Mesendoderm (in vitro differentiated cells): ENCODE measurements around the gene SESN2.

Experiments used
- DNase-seq: peaks from one replicate; pipeline ENCODE4 v3.0.0; 2013
- H2AK5ac ChIP-seq: 2 replicates; pipeline ENCODE4 v1.6.1; 2013; ENCODE audit warnings: low read length, inconsistent platforms
- H2BK120ac ChIP-seq: 2 replicates; pipeline ENCODE4 v1.6.1; 2013; ENCODE audit warnings: low read depth, mild to moderate bottlenecking, low read length, moderate library complexity, mixed read lengths
- H2BK15ac ChIP-seq: replicated peaks from 2 replicates; pipeline ENCODE4 v1.6.1; 2013; ENCODE audit warnings: low read depth, mild to moderate bottlenecking, moderate library complexity
- H2BK5ac ChIP-seq: 2 replicates; pipeline ENCODE4 v1.6.1; 2013; ENCODE audit warnings: low read length, inconsistent platforms
- H3K18ac ChIP-seq: 2 replicates; pipeline ENCODE4 v1.6.1; 2013; ENCODE audit warnings: mild to moderate bottlenecking, low read length, mixed read lengths
- H3K23ac ChIP-seq: one replicate; pipeline ENCODE4 v1.6.1; 2013; ENCODE audit warnings: low read length
- H3K27ac ChIP-seq: 2 replicates; pipeline ENCODE4 v1.5.1; 2013; ENCODE audit warnings: low read depth, mild to moderate bottlenecking, inconsistent platforms, low read length, moderate library complexity
- H3K27me3 ChIP-seq: 2 replicates; pipeline ENCODE4 v1.6.1; 2013; ENCODE audit warnings: low read length, control low read depth, mild to moderate bottlenecking, inconsistent platforms; ENCODE audit not compliant: insufficient read depth, poor library complexity
- H3K36me3 ChIP-seq: 2 replicates; pipeline ENCODE4 v1.6.1; 2013; ENCODE audit warnings: low read length, inconsistent platforms; ENCODE audit not compliant: control insufficient read depth, insufficient read depth
- H3K4ac ChIP-seq: one replicate; pipeline ENCODE4 v1.6.1; 2013; ENCODE audit warnings: low read depth, mild to moderate bottlenecking, low read length, moderate library complexity
- H3K4me1 ChIP-seq: 2 replicates; pipeline ENCODE4 v1.6.1; 2013; ENCODE audit warnings: low read depth, low read length, inconsistent platforms; ENCODE audit not compliant: control insufficient read depth
- H3K4me2 ChIP-seq: 2 replicates; pipeline ENCODE4 v1.6.1; 2013; ENCODE audit warnings: low read length
- H3K4me3 ChIP-seq: 2 replicates; pipeline ENCODE4 v1.5.1; 2013; ENCODE audit warnings: mild to moderate bottlenecking, low read length
- H3K56ac ChIP-seq: one replicate; pipeline ENCODE4 v1.6.1; 2013; ENCODE audit warnings: low read length
- H3K79me1 ChIP-seq: 2 replicates; pipeline ENCODE4 v1.6.1; 2013; ENCODE audit warnings: low read length, inconsistent platforms
- H3K79me2 ChIP-seq: 2 replicates; pipeline ENCODE4 v1.6.1; 2013; ENCODE audit warnings: mild to moderate bottlenecking, low read length; ENCODE audit not compliant: control insufficient read depth, insufficient read depth
- H3K9ac ChIP-seq: 2 replicates; pipeline ENCODE4 v1.6.1; 2013; ENCODE audit warnings: low read length, inconsistent platforms
- H4K5ac ChIP-seq: one replicate; pipeline ENCODE4 v1.6.1; 2013; ENCODE audit warnings: low read length
- H4K8ac ChIP-seq: one replicate; pipeline ENCODE4 v1.6.1; 2013; ENCODE audit warnings: low read depth, mild to moderate bottlenecking, control low read depth, low read length, moderate library complexity
- WGBS: extraction: QIAGEN DNeasy Blood & Tissue Kit; methylation state at CpG from one replicate; pipeline ENCODE4 v1.1.7; 2013; ENCODE audit warnings: low lambda C conversion rate, missing lambda C conversion rate; ENCODE audit not compliant: insufficient coverage; ENCODE audit errors: extremely low coverage; 5-methylcytosine and 5-hydroxymethylcytosine counted together

SESN2 gene

GRCh38 chr1:28257736-28258135 lies 1.6 kb upstream of the SESN2 start:
- H2BK120ac ChIP-seq = no peak overlapping the region
- H2BK5ac ChIP-seq = no peak overlapping the region
- H3K4me3 ChIP-seq = no peak overlapping the region
- H4K5ac ChIP-seq = no peak overlapping the region
- no peak overlapping the region for H3K27ac ChIP-seq
- H3K4ac ChIP-seq = no peak overlapping the region
- H3K4me1 ChIP-seq = peaks cover 7% of the 10 kb centered on the region
- H2BK15ac ChIP-seq = no peak overlapping the region
- no CpG with 5 or more reads among the region's 4 CpGs for WGBS
- H3K9ac ChIP-seq = no peak overlapping the region
- H3K18ac ChIP-seq = no peak overlapping the region
- DNase-seq = no peak
- H2AK5ac ChIP-seq = no peak overlapping the region
- H3K56ac ChIP-seq = no peak overlapping the region
- no peaks in the 10 kb centered on the region for H3K36me3 ChIP-seq
- H4K8ac ChIP-seq = no peak overlapping the region
- H3K79me2 ChIP-seq = peaks cover 23% of the 10 kb centered on the region
- no peak overlapping the region for H3K4me2 ChIP-seq
- peaks cover 10% of the 10 kb centered on the region for H3K79me1 ChIP-seq
- no peak overlapping the region for H3K23ac ChIP-seq
- H3K27me3 ChIP-seq = no peaks in the 10 kb centered on the region

- no CpG with 5 or more reads among the region's 12 CpGs for WGBS
- Histone ChIP-seq H3K27me3 (no peaks in the 10 kb centered on the region), H3K23ac (peak overlapping the region; percentile 45), H3K4ac (no peak overlapping the region), H3K79me1 (peaks cover 15% of the 10 kb centered on the region), H3K36me3 (no peaks in the 10 kb centered on the region), H3K18ac (no peak overlapping the region), H2AK5ac (no peak overlapping the region), H3K27ac (peak overlapping the region; percentile 22), H3K4me2 (peak overlapping the region; percentile 30), H3K79me2 (peaks cover 33% of the 10 kb centered on the region), H3K56ac (peak overlapping the region; percentile 78), H2BK15ac (no peak overlapping the region), H3K4me3 (no peak overlapping the region), H4K5ac (peak overlapping the region; percentile 39), H2BK120ac (no peak overlapping the region), H2BK5ac (no peak overlapping the region), H4K8ac (no peak overlapping the region), H3K4me1 (peaks cover 9% of the 10 kb centered on the region), H3K9ac (peak overlapping the region; percentile 61)
- no peak for DNase-seq
Measured at GRCh38 chr1:28258628-28259251, 578 bp upstream of the SESN2 start.

GRCh38 chr1:28259934-28260802 lies 850 bp downstream of the SESN2 start:
- Histone ChIP-seq H3K4ac (peak overlapping the region; percentile 65), H3K4me2 (peak overlapping the region; percentile 87), H3K18ac (peak overlapping the region; percentile 89), H2BK120ac (peak overlapping the region; percentile 7), H3K56ac (peak overlapping the region; percentile 97), H4K8ac (no peak overlapping the region), H3K9ac (peak overlapping the region; percentile 95), H2BK15ac (no peak overlapping the region), H3K27me3 (no peaks in the 10 kb centered on the region), H2AK5ac (no peak overlapping the region), H3K36me3 (no peaks in the 10 kb centered on the region), H3K4me1 (peaks cover 13% of the 10 kb centered on the region), H3K4me3 (peak overlapping the region; percentile 94), H3K27ac (peak overlapping the region; percentile 80), H3K79me1 (peaks cover 18% of the 10 kb centered on the region), H4K5ac (no peak overlapping the region), H3K23ac (peak overlapping the region; percentile 97), H3K79me2 (peaks cover 45% of the 10 kb centered on the region), H2BK5ac (peak overlapping the region; percentile 84)
- WGBS = no CpG with 5 or more reads among the region's 66 CpGs
- peak; percentile 93 for DNase-seq

DNA sequence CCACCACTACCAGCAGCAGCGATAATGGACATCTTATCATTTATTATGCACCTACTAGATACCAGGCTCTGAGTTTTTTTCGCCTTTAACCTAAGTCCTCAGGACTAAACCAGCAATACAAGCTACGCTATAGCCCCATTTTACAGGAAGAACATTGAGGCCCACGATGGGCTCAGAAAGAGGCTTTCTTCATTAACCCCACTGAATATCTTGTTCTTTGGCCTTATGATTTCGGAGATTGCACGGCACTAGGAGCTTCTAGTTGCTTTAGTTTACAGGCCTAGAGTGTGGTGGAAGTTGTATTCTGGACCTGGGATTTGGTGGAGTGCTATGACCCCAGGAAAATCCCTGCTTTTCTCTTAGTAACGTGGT lies 1.5 kb downstream of the SESN2 start:
- Histone ChIP-seq H3K4me1 (peaks cover 15% of the 10 kb centered on the region), H4K8ac (no peak overlapping the region), H3K9ac (peak overlapping the region; percentile 92), H2BK5ac (no peak overlapping the region), H2BK120ac (no peak overlapping the region), H4K5ac (no peak overlapping the region), H3K56ac (peak overlapping the region; percentile 97), H3K79me2 (peaks cover 49% of the 10 kb centered on the region), H3K27me3 (no peaks in the 10 kb centered on the region), H3K36me3 (no peaks in the 10 kb centered on the region), H3K4me3 (peak overlapping the region; percentile 94), H3K23ac (no peak overlapping the region), H2AK5ac (no peak overlapping the region), H3K27ac (peak overlapping the region; percentile 60), H3K79me1 (peaks cover 18% of the 10 kb centered on the region), H3K4me2 (peak overlapping the region; percentile 87), H2BK15ac (no peak overlapping the region), H3K18ac (no peak overlapping the region), H3K4ac (no peak overlapping the region)
- DNase-seq = no peak
- WGBS = no CpG with 5 or more reads among the region's 7 CpGs

DNA sequence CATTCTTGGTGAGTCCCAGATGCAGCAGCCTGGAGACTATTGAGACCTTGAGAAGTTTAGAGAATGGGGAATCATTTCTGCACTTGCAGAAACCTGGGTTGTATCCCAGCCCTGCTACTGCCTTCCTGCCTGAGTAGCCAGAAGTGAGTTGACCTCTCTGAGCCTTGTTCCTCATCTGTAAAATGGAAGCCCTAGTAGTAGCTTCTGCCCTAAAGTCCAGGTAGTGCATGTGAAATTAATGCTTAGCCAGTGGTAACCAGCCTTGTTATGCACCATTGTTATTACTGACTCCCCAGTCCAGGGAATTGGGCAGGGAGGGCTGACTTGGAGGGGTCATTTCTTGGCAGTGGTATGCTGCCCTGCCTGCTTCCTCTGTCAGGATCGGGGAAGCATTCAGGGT lies 5.6 kb downstream of the SESN2 start:
- H3K27ac ChIP-seq = no peak overlapping the region
- peak overlapping the region; percentile 22 for H3K56ac ChIP-seq
- peaks cover 76% of the 10 kb centered on the region for H3K79me2 ChIP-seq
- H3K4me3 ChIP-seq = no peak overlapping the region
- H3K23ac ChIP-seq = no peak overlapping the region
- H3K4me2 ChIP-seq = no peak overlapping the region
- H2BK120ac ChIP-seq = no peak overlapping the region
- no peak overlapping the region for H3K18ac ChIP-seq
- no peaks in the 10 kb centered on the region for H3K27me3 ChIP-seq
- no peak overlapping the region for H4K5ac ChIP-seq
- no peak overlapping the region for H2BK15ac ChIP-seq
- no peak overlapping the region for H4K8ac ChIP-seq
- peaks cover 32% of the 10 kb centered on the region for H3K4me1 ChIP-seq
- H3K4ac ChIP-seq = no peak overlapping the region
- no peak overlapping the region for H3K9ac ChIP-seq
- H3K79me1 ChIP-seq = peaks cover 33% of the 10 kb centered on the region
- WGBS = no CpG with 5 or more reads among the region's 1 CpG
- no peak overlapping the region for H2AK5ac ChIP-seq
- H2BK5ac ChIP-seq = no peak overlapping the region
- H3K36me3 ChIP-seq = no peaks in the 10 kb centered on the region
- DNase-seq = no peak
